ENCODE data around the gene AZU1. TPM values are rescaled to one million over a fixed set of nuclear protein-coding genes. Genes with fewer than 3 reads are reported as not detected.

Gene AZU1, protein sequence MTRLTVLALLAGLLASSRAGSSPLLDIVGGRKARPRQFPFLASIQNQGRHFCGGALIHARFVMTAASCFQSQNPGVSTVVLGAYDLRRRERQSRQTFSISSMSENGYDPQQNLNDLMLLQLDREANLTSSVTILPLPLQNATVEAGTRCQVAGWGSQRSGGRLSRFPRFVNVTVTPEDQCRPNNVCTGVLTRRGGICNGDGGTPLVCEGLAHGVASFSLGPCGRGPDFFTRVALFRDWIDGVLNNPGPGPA
- 0.93 TPM for polyA plus RNA-seq (2012; ENCODE audit: insufficient read length, low read depth)

DNA sequence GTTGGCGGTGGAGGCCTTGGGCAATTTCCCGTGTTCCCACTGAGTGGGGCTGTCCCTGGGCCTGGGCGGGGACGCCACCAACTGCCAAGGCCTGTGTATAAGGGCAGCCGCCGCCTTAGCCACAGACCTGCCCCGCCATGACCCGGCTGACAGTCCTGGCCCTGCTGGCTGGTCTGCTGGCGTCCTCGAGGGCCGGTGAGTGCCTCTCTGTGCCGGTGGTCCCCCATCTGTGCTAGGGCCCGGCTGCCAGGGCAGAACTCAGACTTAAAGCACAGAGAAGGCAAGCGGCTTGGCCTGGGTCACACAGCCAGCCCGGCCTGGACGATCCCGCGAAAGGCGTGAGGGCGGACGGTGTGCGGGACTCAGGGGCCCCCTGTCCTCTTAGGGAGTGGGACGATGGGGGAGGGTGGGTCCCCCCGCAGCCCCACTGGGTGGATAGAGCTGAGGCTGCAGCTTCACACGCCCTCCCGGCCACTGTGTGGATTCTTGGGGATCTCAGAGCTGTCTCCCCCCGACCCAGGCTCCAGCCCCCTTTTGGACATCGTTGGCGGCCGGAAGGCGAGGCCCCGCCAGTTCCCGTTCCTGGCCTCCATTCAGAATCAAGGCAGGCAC lies at the start of gene AZU1:
AZU1 (plus strand) TSS at position 128 of the 612 bp plus-strand sequence; CDS start at position 138, 10 bp downstream.
- TF ChIP-seq POLR2AphosphoS5 (IDR thresholded peaks at IDR 0.05; ENCODE audit: low read depth, low read length) (no peak), SIN3A (IDR thresholded peaks at IDR 0.05; ENCODE audit: borderline replicate concordance, insufficient read depth, low read length) (no peak), FOXP2 (optimal IDR thresholded peaks at IDR 0.05; ENCODE audit: borderline replicate concordance, extremely low read depth, extremely low read length, insufficient read depth) (no peak), TAF1 (IDR thresholded peaks at IDR 0.05; ENCODE audit: borderline replicate concordance, insufficient read depth, low read length) (no peak)
- TF ChIP-seq, protein P1, sequence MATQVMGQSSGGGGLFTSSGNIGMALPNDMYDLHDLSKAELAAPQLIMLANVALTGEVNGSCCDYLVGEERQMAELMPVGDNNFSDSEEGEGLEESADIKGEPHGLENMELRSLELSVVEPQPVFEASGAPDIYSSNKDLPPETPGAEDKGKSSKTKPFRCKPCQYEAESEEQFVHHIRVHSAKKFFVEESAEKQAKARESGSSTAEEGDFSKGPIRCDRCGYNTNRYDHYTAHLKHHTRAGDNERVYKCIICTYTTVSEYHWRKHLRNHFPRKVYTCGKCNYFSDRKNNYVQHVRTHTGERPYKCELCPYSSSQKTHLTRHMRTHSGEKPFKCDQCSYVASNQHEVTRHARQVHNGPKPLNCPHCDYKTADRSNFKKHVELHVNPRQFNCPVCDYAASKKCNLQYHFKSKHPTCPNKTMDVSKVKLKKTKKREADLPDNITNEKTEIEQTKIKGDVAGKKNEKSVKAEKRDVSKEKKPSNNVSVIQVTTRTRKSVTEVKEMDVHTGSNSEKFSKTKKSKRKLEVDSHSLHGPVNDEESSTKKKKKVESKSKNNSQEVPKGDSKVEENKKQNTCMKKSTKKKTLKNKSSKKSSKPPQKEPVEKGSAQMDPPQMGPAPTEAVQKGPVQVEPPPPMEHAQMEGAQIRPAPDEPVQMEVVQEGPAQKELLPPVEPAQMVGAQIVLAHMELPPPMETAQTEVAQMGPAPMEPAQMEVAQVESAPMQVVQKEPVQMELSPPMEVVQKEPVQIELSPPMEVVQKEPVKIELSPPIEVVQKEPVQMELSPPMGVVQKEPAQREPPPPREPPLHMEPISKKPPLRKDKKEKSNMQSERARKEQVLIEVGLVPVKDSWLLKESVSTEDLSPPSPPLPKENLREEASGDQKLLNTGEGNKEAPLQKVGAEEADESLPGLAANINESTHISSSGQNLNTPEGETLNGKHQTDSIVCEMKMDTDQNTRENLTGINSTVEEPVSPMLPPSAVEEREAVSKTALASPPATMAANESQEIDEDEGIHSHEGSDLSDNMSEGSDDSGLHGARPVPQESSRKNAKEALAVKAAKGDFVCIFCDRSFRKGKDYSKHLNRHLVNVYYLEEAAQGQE (IDR thresholded peaks at IDR 0.05; ENCODE audit: insufficient read depth in 1 of 2, low read depth in 2 of 2, low read length in 2 of 2): no peak

DNA sequence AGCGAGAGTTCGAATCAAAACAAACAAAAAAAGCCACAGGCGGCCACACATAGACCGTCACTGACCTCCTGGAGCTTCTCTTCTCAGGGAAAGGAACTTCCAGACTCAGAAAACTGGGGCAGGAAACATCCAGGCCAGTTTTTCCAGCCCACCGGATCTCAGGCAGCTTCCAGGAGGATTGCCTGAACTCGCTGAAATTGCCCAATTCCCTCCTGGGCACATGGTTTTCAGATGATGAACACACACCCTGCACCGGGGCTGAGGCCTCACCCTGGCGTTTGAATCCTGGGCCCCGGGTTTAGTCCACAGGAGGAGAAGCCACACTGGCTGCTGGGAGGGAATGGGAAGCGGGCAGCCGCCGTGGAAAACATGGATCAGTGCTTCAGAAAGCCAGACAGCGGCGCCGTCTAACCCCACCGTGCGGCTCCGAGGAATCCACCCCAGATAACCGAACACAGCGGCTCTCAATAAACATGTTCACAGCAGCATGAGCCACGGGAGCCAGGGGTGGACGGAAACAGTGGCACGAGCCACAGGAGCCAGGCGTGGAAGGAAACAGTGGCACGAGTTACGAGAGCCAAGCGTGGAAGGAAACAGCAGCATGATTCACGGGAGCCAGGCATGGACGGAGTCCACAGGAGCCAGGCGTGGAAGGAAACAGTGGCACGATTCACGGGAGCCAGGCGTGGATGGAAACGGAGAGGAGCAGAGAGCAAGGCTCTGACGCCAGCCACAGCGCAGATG lies 48.6 kb upstream of the AZU1 start:
- TF ChIP-seq FOXP2 (optimal IDR thresholded peaks at IDR 0.05; ENCODE audit: borderline replicate concordance, extremely low read depth, extremely low read length, insufficient read depth) (no peak), SIN3A (IDR thresholded peaks at IDR 0.05; ENCODE audit: borderline replicate concordance, insufficient read depth, low read length) (0 out of 2 replicates have a peak, but pooled peaks have one; percentile 38), POLR2AphosphoS5 (IDR thresholded peaks at IDR 0.05; ENCODE audit: low read depth, low read length) (no peak), TAF1 (IDR thresholded peaks at IDR 0.05; ENCODE audit: borderline replicate concordance, insufficient read depth, low read length) (no peak)
- TF ChIP-seq, protein P1 (IDR thresholded peaks at IDR 0.05; ENCODE audit: insufficient read depth in 1 of 2, low read depth in 2 of 2, low read length in 2 of 2): no peak

DNA sequence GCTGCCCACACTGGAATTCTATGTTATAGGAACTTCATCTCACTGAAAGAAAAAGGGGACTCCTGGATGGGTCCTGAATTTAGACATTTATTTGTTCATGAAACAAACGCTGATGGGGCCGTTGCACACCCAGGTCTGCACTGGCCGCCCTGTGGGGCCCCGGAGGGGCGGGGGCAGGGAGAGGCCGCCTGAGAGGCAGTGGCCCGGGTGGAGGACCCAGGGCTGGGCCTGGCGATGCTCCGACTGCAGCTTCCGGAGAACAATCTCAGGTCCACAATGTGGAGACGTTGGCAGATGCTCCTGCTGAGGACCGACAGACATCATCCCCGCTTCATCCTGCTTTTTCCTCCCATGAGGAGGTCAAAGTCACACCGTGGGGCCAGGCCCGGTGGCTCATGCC lies 46.7 kb upstream of the AZU1 start:
- TF ChIP-seq TAF1 (IDR thresholded peaks at IDR 0.05; ENCODE audit: borderline replicate concordance, insufficient read depth, low read length): no peak
- no peak for TF ChIP-seq FOXP2 (optimal IDR thresholded peaks at IDR 0.05; ENCODE audit: borderline replicate concordance, extremely low read depth, extremely low read length, insufficient read depth)
- no peak for TF ChIP-seq POLR2AphosphoS5 (IDR thresholded peaks at IDR 0.05; ENCODE audit: low read depth, low read length)

DNA sequence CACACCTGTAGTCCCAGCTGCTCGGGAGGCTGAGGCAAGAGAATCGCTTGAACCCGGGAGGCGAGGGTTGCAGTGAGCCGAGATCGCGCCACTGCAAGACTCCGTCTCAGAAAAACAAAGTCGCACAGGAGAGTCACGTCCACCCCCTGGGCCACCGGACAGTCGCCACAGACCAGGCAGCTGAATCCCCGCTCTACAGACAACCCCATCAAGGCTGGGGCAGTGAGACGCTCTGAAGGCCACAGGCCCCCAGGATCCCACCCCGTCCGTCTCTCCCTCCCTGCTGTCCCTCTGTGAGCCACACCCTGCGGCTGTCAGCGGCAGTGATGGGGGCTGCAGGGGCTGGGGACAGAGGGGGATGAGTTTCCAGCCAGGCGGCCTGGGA lies 45.8 kb upstream of the AZU1 start:
- no peak for TF ChIP-seq POLR2AphosphoS5 (IDR thresholded peaks at IDR 0.05; ENCODE audit: low read depth, low read length)
- TF ChIP-seq, protein P1 (IDR thresholded peaks at IDR 0.05; ENCODE audit: insufficient read depth in 1 of 2, low read depth in 2 of 2, low read length in 2 of 2): no peak
- TF ChIP-seq TAF1 (IDR thresholded peaks at IDR 0.05; ENCODE audit: borderline replicate concordance, insufficient read depth, low read length): no peak
- TF ChIP-seq FOXP2 (optimal IDR thresholded peaks at IDR 0.05; ENCODE audit: borderline replicate concordance, extremely low read depth, extremely low read length, insufficient read depth): no peak
- TF ChIP-seq SIN3A (IDR thresholded peaks at IDR 0.05; ENCODE audit: borderline replicate concordance, insufficient read depth, low read length): no peak

DNA sequence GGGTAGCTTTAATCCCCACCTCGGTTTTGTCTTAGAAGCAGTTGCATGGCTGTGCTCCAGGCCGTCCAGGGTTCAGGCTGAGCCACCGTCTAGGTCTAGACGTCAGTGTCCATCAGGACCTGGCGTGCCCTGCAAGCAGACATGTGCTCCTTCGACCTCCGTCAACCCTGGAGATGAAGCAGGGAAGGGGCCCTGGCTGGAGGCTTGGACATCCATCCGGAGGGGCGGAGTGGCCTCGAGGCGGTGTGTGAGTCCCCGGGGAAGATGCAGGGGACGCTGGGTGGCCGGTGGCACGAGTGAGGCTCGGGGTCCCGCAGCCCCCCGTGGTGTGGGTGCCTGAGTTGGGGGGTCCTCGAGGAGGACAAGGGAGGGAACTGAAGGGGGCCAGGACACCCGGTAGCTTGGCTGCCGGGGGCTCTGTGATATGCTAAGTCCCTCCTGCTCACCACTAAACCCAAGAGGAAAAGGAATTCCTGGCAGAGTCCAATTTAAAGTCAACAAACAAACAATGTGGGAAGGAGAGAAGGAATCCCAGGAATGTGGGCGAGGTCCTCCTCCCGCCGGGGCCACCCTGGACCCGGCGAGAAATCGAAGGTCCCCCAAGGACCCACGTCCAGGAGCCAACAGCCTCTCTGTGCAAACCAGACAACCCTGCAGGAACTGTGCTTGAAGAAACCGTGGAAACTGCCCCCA lies 45.3 kb upstream of the AZU1 start:
- TF ChIP-seq, protein P1 (IDR thresholded peaks at IDR 0.05; ENCODE audit: insufficient read depth in 1 of 2, low read depth in 2 of 2, low read length in 2 of 2): no peak
- peak; percentile 17 for TF ChIP-seq FOXP2 (optimal IDR thresholded peaks at IDR 0.05; ENCODE audit: borderline replicate concordance, extremely low read depth, extremely low read length, insufficient read depth)
